IMR-90 (cell line): ENCODE results near the gene FBH1. TPM values are rescaled to one million over a fixed set of nuclear protein-coding genes. Genes with fewer than 3 reads are reported as not detected.

Source experiments
- ATAC-seq: fragments of 200-7000 bp; cut with Tn5 transposase; 2 replicates; pipeline ENCODE4 v1.9.1; 2020; ENCODE audit warnings: low read depth, mild to moderate bottlenecking, moderate library complexity
- BruUV-seq: library from RNA; stranded (reverse); fragments of 400-500 nt; replicated peaks from 2 replicates; lab custom pipeline; 2021; lab: Mats Ljungman, UMichigan
- CTCF ChIA-PET: fragments of 300-600 bp; formaldehyde crosslinking; extraction: SDS; loops from one replicate; lab custom pipeline; 2021; ENCODE audit warnings: antibody characterized with exemption; lab: Yijun Ruan, JAX
- POLR2A ChIA-PET: fragments of 300-600 bp; sonication (Branson Sonifier 250); formaldehyde crosslinking; loops from one replicate; lab custom pipeline; 2022; ENCODE audit warnings: antibody characterized with exemption; ENCODE audit not compliant: unreplicated experiment; lab: Charles Lee
- DNase-seq: peaks from one replicate; pipeline ENCODE4 v3.0.0; 2013
- H2AFZ ChIP-seq: replicated peaks from 2 replicates; pipeline ENCODE3; 2013; ENCODE audit warnings: low read length, mild to moderate bottlenecking; ENCODE audit not compliant: poor library complexity
- H2AK5ac ChIP-seq: 2 replicates; pipeline ENCODE4 v1.6.1; 2013; ENCODE audit warnings: low read depth, low read length, inconsistent platforms
- H2AK9ac ChIP-seq: replicated peaks from 2 replicates; pipeline ENCODE3; 2013; ENCODE audit warnings: mild to moderate bottlenecking, low read depth, low read length, moderate library complexity; ENCODE audit not compliant: poor library complexity
- H2BK120ac ChIP-seq: 2 replicates; pipeline ENCODE4 v1.6.1; 2013; ENCODE audit warnings: low read depth, low read length, inconsistent platforms
- H2BK15ac ChIP-seq: 3 replicates; pipeline ENCODE4 v1.6.1; 2013; ENCODE audit warnings: low read depth, low read length, inconsistent platforms
- H2BK20ac ChIP-seq: 2 replicates; pipeline ENCODE4 v1.6.1; 2013; ENCODE audit warnings: low read depth, mild to moderate bottlenecking, inconsistent platforms, low read length, moderate library complexity
- H2BK5ac ChIP-seq: 2 replicates; pipeline ENCODE4 v1.6.1; 2013; ENCODE audit warnings: mild to moderate bottlenecking, low read depth, low read length, inconsistent platforms; ENCODE audit not compliant: poor library complexity, severe bottlenecking
- H3K14ac ChIP-seq: replicated peaks from 2 replicates; pipeline ENCODE4 v1.6.1; 2013; ENCODE audit warnings: low read depth, low read length, inconsistent platforms
- H3K18ac ChIP-seq: 2 replicates; pipeline ENCODE4 v1.6.1; 2013; ENCODE audit warnings: low read depth, low read length, control low read depth
- H3K23ac ChIP-seq: 2 replicates; pipeline ENCODE4 v1.6.1; 2013; ENCODE audit warnings: low read depth, low read length, inconsistent platforms
- H3K27ac ChIP-seq: 2 replicates; pipeline ENCODE4 v1.5.1; 2013; ENCODE audit warnings: mild to moderate bottlenecking, control low read depth, low read length; ENCODE audit not compliant: insufficient read depth
- H3K27me3 ChIP-seq: 2 replicates; pipeline ENCODE4 v1.6.1; 2013; ENCODE audit warnings: low read length; ENCODE audit not compliant: control insufficient read depth, insufficient read depth
- H3K36me3 ChIP-seq: 2 replicates; pipeline ENCODE4 v1.6.1; 2013; ENCODE audit warnings: low read length, mixed read lengths; ENCODE audit not compliant: control insufficient read depth, insufficient read depth
- H3K4ac ChIP-seq: 2 replicates; pipeline ENCODE4 v1.6.1; 2013; ENCODE audit warnings: low read depth, low read length, inconsistent platforms
- H3K4me1 ChIP-seq: 2 replicates; pipeline ENCODE4 v1.6.1; 2013; ENCODE audit warnings: low read length, mixed read lengths; ENCODE audit not compliant: control insufficient read depth, insufficient read depth
- H3K4me2 ChIP-seq: 2 replicates; pipeline ENCODE4 v1.6.1; 2013; ENCODE audit warnings: low read depth, mild to moderate bottlenecking, control low read depth, low read length, moderate library complexity
- H3K4me3 ChIP-seq: 2 replicates; pipeline ENCODE4 v1.5.1; 2013; ENCODE audit warnings: low read depth, mild to moderate bottlenecking, control low read depth, low read length, moderate library complexity; ENCODE audit not compliant: insufficient read depth
- H3K56ac ChIP-seq: 2 replicates; pipeline ENCODE4 v1.6.1; 2013; ENCODE audit warnings: low read length, inconsistent platforms; ENCODE audit not compliant: insufficient read depth; ENCODE audit errors: extremely low read depth
- H3K79me1 ChIP-seq, 2 experiments: 2 replicates each; pipeline ENCODE4 v1.6.1; 2013; ENCODE audit warnings: low read length in 2 of 2, inconsistent platforms in 1 of 2, low read depth in 1 of 2
- H3K9ac ChIP-seq: 2 replicates; pipeline ENCODE4 v1.6.1; 2013; ENCODE audit warnings: low read depth, low read length, control low read depth
- H3K9me1 ChIP-seq: 2 replicates; pipeline ENCODE4 v1.6.1; 2013; ENCODE audit warnings: low read length, inconsistent platforms; ENCODE audit not compliant: insufficient read depth
- H3K9me3 ChIP-seq: 2 replicates; pipeline ENCODE4 v1.6.1; 2013; ENCODE audit warnings: low read length; ENCODE audit not compliant: control insufficient read depth, insufficient read depth
- H4K20me1 ChIP-seq: 2 replicates; pipeline ENCODE4 v1.6.1; 2013; ENCODE audit warnings: low read length, inconsistent platforms; ENCODE audit not compliant: insufficient read depth
- H4K5ac ChIP-seq: 2 replicates; pipeline ENCODE4 v1.6.1; 2013; ENCODE audit warnings: mild to moderate bottlenecking, low read depth, low read length, control low read depth
- H4K8ac ChIP-seq, 2 experiments: 2 replicates each; pipeline ENCODE4 v1.6.1; 2013; ENCODE audit warnings: low read depth in 2 of 2, low read length in 2 of 2, control low read depth in 1 of 2, inconsistent platforms in 1 of 2
- H4K91ac ChIP-seq: 2 replicates; pipeline ENCODE4 v1.6.1; 2013; ENCODE audit warnings: low read depth, low read length, inconsistent platforms; ENCODE audit not compliant: insufficient read depth
- BHLHE40 ChIP-seq: fragments of 150-350 bp; IDR thresholded peaks from 2 replicates; pipeline ENCODE4 v1.6.1; 2016; ENCODE audit warnings: mild to moderate bottlenecking, low read depth, low read length
- CEBPB ChIP-seq: IDR thresholded peaks from 2 replicates; pipeline ENCODE4 v1.6.1; 2012; ENCODE audit warnings: low read depth, low read length, improper control_type of control experiment
- CHD1 ChIP-seq: IDR thresholded peaks from 2 replicates; pipeline ENCODE4 v1.6.1; 2012; ENCODE audit warnings: low read depth, low read length, improper control_type of control experiment
- CTCF ChIP-seq: conservative IDR thresholded peaks from 2 replicates; pipeline ENCODE4 v1.5.1; 2012; ENCODE audit warnings: mild to moderate bottlenecking, low read depth, low read length, improper control_type of control experiment
- FOS ChIP-seq: fragments of 150-350 bp; IDR thresholded peaks from 2 replicates; pipeline ENCODE4 v1.6.1; 2016; ENCODE audit warnings: low read depth, low read length
- MAFK ChIP-seq: IDR thresholded peaks from 2 replicates; pipeline ENCODE4 v1.6.1; 2012; ENCODE audit warnings: low read depth, low read length, improper control_type of control experiment
- MAZ ChIP-seq: IDR thresholded peaks from 2 replicates; pipeline ENCODE4 v1.6.1; 2012; ENCODE audit warnings: low read depth, mild to moderate bottlenecking, low read length, improper control_type of control experiment, moderate library complexity, borderline replicate concordance
- MXI1 ChIP-seq: IDR thresholded peaks from 2 replicates; pipeline ENCODE4 v1.6.1; 2012; ENCODE audit warnings: low read depth, mild to moderate bottlenecking, low read length, moderate library complexity, borderline replicate concordance
- NFE2L2 ChIP-seq: fragments of 150-350 bp; IDR thresholded peaks from 2 replicates; pipeline ENCODE4 v1.6.1; 2016; ENCODE audit warnings: low read depth, mild to moderate bottlenecking, low read length
- POLR2A ChIP-seq: IDR thresholded peaks from 2 replicates; pipeline ENCODE4 v1.6.1; 2012; ENCODE audit warnings: mild to moderate bottlenecking, low read depth, low read length
- RCOR1 ChIP-seq: IDR thresholded peaks from 2 replicates; pipeline ENCODE4 v1.6.1; 2012; ENCODE audit warnings: mild to moderate bottlenecking, low read length, improper control_type of control experiment; ENCODE audit not compliant: insufficient replicate concordance
- RFX5 ChIP-seq: IDR thresholded peaks from 2 replicates; pipeline ENCODE4 v1.8.0; 2012; ENCODE audit warnings: low read depth, mild to moderate bottlenecking, low read length, moderate library complexity
- SMC3 ChIP-seq: fragments of 150-350 bp; IDR thresholded peaks from 2 replicates; pipeline ENCODE4 v1.6.1; 2016; ENCODE audit warnings: low read depth, mild to moderate bottlenecking, antibody characterized with exemption, low read length, moderate library complexity
- USF2 ChIP-seq: fragments of 150-350 bp; IDR thresholded peaks from 2 replicates; pipeline ENCODE4 v1.6.1; 2017; ENCODE audit warnings: mild to moderate bottlenecking, antibody characterized with exemption, low read length, low read depth
- WGBS, 2 experiments: methylation state at CpG; one replicate each; pipeline versions ENCODE4 v1.1.5 to v1.1.7; 2013; ENCODE audit warnings: missing lambda C conversion rate in 2 of 2; ENCODE audit not compliant: insufficient read length in 1 of 2; ENCODE audit errors: extremely low coverage in 2 of 2; 5-methylcytosine and 5-hydroxymethylcytosine counted together
- dilution Hi-C: fragments of 300-500 bp; cut with HindIII; formaldehyde crosslinking; loops from one replicate; pipeline ENCODE4 v1.14.3; 2018; ENCODE audit warnings: low sequenced_read_pairs; ENCODE audit not compliant: unreplicated experiment
- in situ Hi-C: fragments of 300-500 bp; cut with MboI; formaldehyde crosslinking; loops from 3 replicates; pipeline ENCODE4 v1.14.3; 2019; ENCODE audit warnings: low sequenced_read_pairs, inconsistent platforms, mixed read lengths
- intact Hi-C: fragments of 100-400 bp; cut with micrococcal nuclease; formaldehyde crosslinking; loops from 2 replicates; pipeline ENCODE4 v1.10.0; 2022
- polyA plus RNA-seq, 3 experiments: library from polyadenylated mRNA; depleted of rRNA; stranded (reverse); fragments of >200 nt; gene quantifications; 2 replicates each; pipeline ENCODE4 v1.2.3, GENCODE V29; 2012; ENCODE audit warnings: low replicate concordance in 1 of 3
- total RNA-seq: library from RNA; depleted of rRNA; stranded (reverse); fragments of >200 nt; gene quantifications from 2 replicates; pipeline ENCODE4 v1.2.3, GENCODE V29; 2012
- TF ChIP-seq, protein P1 (sequence below): fragments of 150-350 bp; IDR thresholded peaks from 2 replicates; pipeline ENCODE4 v1.6.1; 2016; ENCODE audit warnings: low read depth, mild to moderate bottlenecking, low read length, moderate library complexity, borderline replicate concordance

The FBH1 gene
- total and polyA plus RNA-seq, 2 of the 4 experiments (the other 2 are of a cell fraction): 59.3 to 72.2 TPM

- no peaks in the 10 kb centered on the region for H3K27me3 ChIP-seq
- no peaks in the 10 kb centered on the region for H3K9me3 ChIP-seq
- 83% methylated on average over 3 of the region's 7 CpGs; no CpG with 5 or more reads in 1 of the 2 experiments for WGBS, 2 experiments
- no peak overlapping the region for H3K4ac ChIP-seq
- CTCF ChIA-PET: no interaction called here
- no peak overlapping the region for H2BK5ac ChIP-seq
- no peaks in the 10 kb centered on the region for H4K20me1 ChIP-seq
- H2AFZ ChIP-seq: no peak overlapping the region
- no peak overlapping the region for H2BK20ac ChIP-seq
- no peak overlapping the region for H4K5ac ChIP-seq
- H3K18ac ChIP-seq: no peak overlapping the region
- dilution Hi-C loops (no loop called here), intact Hi-C loops (no loop called here), in situ Hi-C loops (no loop called here)
- DNase-seq (no peak), ATAC-seq (no peak)
- no peak overlapping the region for H3K14ac ChIP-seq
- peaks cover 5% of the 10 kb centered on the region; the same call in 1 of the 2 replicates for H3K36me3 ChIP-seq
- H3K23ac ChIP-seq: no peak overlapping the region
- H3K79me1 ChIP-seq: peaks cover 3 to 40% of the 10 kb centered on the region in 2 experiments; a peak in 2 of 4 replicates
- H3K9me1 ChIP-seq: peaks cover 29% of the 10 kb centered on the region
- no TSS peak for BruUV-seq
- H3K4me3 ChIP-seq: no peak overlapping the region
- no peak for TF ChIP-seq NFE2L2
- TF ChIP-seq CEBPB: no peak
- no peak for TF ChIP-seq FOS
- no peak for TF ChIP-seq MAZ
- no peak for TF ChIP-seq CTCF
- no peak for TF ChIP-seq RFX5
- TF ChIP-seq MXI1: no peak
- TF ChIP-seq USF2: no peak
- TF ChIP-seq POLR2A: no peak
- TF ChIP-seq CHD1: no peak
- TF ChIP-seq, protein P1, sequence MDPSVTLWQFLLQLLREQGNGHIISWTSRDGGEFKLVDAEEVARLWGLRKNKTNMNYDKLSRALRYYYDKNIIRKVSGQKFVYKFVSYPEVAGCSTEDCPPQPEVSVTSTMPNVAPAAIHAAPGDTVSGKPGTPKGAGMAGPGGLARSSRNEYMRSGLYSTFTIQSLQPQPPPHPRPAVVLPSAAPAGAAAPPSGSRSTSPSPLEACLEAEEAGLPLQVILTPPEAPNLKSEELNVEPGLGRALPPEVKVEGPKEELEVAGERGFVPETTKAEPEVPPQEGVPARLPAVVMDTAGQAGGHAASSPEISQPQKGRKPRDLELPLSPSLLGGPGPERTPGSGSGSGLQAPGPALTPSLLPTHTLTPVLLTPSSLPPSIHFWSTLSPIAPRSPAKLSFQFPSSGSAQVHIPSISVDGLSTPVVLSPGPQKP: no peak
- no peak for TF ChIP-seq BHLHE40
- TF ChIP-seq MAFK: no peak
- TF ChIP-seq RCOR1: no peak
- no peak for TF ChIP-seq SMC3
- no peak overlapping the region for H3K27ac ChIP-seq
- POLR2A ChIA-PET: no interaction called here
- no peak overlapping the region for H4K91ac ChIP-seq
- H3K4me2 ChIP-seq: no peak overlapping the region
- no peak overlapping the region for H4K8ac ChIP-seq
- no peak overlapping the region for H2BK15ac ChIP-seq
- H2BK120ac ChIP-seq: no peak overlapping the region
- H3K9ac ChIP-seq: no peak overlapping the region
- no peak overlapping the region for H2AK5ac ChIP-seq
- H3K56ac ChIP-seq: no peak overlapping the region
- H3K4me1 ChIP-seq: peaks cover 18% of the 10 kb centered on the region
- no peak overlapping the region for H2AK9ac ChIP-seq
Observed at GRCh38 chr10:5963071-5963470, 73.0 kb downstream of the FBH1 start.
